NCI-H1436 treated with DMSO at 0.1 percent for 48 hours (cell line): Measurements from ENCODE around the gene PEX16.
"Not testable (repeated sequence)": the region's sequence is repeated elsewhere in the genome, so short reads cannot be mapped to it uniquely, and the experiment has no call there.

Experiments
- DNase-seq: peaks from one replicate; lab custom pipeline; 2025; lab: John Stamatoyannopoulos, UW

Gene PEX16

GRCh38 chr11:45918331-45918941 is 759 bp upstream of the PEX16 start:
- DNase-seq: no peak

DNA sequence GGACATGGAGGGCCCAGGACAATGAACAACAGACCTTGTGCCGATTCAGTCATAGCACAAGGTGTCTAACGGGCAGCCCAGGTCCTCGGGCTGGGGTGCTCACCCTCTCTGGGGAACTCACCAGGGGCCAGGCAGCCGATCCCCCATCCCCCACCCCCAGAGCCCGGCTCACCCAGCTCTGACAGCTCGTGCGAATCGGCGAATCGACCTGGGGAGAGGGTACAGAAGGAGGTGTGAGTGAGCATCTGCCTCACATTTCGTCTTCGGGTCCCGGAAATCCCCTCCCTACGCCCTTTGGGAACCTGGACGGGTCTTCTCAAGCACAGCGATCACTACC is 423 bp downstream of the PEX16 start:
- DNase-seq: no peak

GRCh38 chr11:45915446-45915845 is 2.2 kb downstream of the PEX16 start:
- no peak for DNase-seq

DNA sequence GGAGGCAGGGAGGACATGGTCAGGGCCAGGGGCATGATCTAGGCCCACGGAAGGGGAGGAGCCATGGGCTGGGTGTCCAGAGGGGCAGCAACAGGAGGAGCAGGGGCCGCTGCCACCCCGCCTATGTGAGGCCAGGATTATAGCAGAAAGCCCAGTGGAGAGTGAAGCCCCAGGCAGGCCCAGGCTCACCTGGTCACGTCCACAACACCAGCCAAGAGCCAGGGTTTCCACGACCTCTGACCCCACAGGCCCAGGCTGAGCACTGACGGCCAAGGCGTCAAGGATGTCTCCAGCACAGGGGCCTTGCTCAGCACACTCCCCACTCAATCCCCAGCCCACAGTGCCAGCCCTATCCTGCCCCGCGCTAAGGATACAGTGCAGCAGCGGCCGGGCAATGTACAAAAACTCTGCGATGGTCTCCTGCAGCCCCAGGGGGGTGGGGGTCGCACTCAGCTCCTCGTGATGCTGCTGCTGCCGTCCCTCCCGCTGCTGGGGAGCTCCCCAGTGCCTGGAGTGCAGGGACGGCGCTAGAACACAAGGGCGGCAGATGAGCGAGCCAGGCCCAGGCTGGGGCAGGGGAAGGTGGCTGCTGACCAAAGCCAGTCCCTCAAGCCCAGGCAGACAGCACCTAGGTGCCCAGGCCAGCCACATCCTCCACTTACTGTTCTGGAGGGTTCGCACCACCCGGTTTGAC is 3.6 kb downstream of the PEX16 start:
- DNase-seq: no peak

DNA sequence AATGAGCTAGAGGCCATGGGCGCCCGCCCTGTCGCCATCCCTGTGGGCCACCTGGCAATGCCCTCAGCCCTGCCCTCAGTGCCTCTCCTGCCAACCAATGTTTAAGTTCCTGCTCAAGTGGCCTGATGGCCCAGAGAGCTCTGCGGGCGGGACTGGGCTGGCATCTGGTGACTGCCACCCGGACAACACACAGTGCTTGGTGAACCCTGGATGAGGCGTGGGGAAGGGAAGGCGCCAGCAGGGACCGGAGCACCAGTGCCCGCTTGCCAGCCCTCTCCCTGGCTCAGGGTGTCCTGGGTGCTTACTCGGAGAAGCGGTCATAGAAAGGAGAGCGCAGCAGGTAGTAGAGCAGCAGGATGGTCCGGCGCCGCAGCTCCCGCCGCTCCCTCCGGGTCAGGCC is 4.2 kb downstream of the PEX16 start:
- no peak for DNase-seq

- no peak for DNase-seq
Measured at GRCh38 chr11:45910623-45911022, 7.1 kb downstream of the PEX16 start.

DNA sequence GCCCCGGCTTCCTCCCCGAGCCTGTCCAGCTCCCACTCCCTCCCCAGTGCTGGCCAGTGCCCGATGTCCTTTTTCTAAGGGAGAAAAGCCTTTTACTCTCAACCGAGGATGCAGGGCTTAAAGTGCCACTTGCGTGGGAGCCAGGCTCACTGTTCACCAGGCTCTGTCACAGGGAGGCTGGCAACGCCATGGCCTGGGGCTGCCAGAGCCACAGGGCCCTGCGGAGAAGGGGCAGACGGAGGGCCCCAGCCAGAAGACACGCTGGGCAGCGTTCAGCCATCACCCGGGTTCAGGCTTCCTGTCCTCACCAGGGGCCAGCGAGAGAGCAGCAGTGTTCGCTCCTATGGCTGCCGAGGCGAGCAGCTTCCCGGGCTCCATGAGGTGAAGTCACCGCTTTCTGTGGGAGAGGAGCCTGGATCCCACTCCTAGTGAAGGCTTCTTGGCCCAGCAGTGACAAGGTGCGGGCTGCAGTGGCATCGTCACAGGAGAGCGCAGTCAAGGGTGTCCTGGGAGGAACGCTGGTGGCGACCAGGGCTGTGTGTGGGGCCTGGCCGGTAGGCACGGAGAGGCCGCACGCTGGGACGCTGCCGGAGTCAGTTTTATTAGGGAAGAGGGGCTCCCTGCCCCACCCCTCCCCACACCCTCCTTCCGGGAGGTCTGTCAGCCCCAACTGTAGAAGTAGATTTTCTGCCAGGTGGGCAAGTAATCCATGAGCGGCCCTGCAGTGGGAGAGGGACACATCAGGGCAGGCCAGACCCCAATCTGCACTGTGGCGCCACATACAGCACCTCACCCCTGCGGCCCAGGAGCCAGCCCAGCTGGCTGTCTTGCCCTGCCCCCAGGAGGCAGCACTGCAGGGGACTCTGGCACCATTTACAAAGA is 7.8 kb downstream of the PEX16 start:
- DNase-seq: no peak

GRCh38 chr11:45907911-45908370 is 9.7 kb downstream of the PEX16 start:
- no peak for DNase-seq

GRCh38 chr11:45906965-45907611 is 10.6 kb downstream of the PEX16 start, which contains the start of gene FREY1:
Gene FREY1 (minus strand): TSS chr11:45907271. CDS start chr11:45907245, 26 bp downstream.
- DNase-seq: no peak

DNA sequence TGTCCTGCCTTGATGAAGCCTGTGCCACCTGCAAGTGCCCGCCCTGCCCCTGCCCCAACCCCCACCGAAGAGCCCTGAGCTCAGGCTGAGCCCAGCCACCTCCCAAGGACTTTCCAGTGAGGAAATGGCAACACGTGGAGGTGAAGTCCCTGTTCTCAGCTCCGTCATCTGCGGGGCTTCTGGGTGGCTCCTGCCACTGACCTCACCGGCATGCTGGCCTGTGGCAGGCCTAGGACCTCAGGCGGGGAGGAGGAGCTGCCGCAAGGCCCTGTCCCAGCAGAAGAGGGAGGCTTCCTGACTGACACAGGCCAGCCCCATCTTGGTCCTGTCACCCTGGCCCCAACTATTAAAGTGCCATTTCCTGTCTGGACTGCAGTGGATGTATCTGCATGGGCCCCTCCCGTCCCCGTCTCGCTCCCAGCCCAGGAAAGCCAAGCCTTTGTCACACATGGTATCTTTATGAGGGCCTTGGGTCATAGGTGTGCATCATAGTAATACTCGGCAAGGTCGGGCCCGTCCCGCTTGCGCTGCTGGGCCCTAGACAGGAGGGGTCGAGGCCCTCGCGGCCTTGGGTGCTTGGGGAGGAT is 11.5 kb downstream of the PEX16 start:
- DNase-seq: no peak

DNA sequence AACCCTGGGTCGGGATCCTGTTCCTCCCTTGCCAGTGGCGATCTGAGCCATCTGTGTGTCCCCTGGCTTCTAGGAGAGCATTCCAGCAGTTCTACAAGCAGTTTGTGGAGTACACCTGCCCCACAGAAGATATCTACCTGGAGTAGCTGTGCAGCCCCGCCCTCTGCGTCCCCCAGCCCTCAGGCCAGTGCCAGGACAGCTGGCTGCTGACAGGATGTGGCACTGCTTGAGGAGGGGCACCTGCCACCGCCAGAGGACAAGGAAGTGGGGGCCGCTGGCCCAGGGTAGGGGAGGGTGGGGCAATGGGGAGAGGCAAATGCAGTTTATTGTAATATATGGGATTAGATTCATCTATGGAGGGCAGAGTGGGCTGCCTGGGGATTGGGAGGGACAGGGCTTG is 12.1 kb downstream of the PEX16 start:
- DNase-seq: not testable (repeated sequence)

DNA sequence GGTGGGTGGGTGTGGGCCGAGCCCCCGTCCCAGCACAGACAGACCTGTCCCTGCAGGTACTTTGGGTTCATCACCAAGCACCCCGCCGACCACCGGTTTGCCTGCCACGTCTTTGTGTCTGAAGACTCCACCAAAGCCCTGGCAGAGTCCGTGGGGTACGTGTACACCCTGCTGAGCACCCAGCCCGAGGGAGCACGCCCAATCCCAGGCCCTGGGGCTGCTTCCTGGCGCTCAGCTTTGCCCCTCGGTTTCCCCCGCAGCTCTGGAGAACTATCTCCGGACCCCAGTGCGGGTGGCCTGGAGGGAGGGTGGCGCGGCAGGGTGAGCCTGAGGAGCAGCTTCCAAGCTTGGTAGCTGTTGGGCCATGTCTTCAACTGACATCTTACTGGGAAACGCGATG is 12.6 kb downstream of the PEX16 start:
- no peak for DNase-seq

DNA sequence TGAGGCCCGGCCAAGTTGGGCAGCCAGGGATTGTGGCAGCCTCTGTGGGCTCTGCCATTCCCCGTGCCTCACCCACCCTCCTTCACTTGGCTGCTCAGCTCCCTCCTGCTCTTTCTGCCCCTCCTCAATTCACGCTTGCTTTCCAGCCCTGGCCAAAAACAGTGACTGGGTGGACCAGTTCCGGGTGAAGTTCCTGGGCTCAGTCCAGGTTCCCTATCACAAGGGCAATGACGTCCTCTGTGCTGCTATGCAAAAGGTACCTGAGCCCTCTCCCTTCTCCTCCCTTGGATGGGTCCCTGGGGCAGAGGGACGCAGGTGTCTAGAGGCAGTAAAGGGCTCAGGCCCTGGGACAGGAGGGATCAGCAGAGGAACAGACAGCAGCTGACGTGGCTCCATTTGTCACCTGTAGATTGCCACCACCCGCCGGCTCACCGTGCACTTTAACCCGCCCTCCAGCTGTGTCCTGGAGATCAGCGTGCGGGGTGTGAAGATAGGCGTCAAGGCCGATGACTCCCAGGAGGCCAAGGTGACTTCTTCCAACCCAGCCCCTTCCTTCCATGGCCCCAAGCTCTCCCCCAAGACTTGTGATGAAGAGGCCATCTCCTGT is 13.3 kb downstream of the PEX16 start:
- no peak for DNase-seq

DNA sequence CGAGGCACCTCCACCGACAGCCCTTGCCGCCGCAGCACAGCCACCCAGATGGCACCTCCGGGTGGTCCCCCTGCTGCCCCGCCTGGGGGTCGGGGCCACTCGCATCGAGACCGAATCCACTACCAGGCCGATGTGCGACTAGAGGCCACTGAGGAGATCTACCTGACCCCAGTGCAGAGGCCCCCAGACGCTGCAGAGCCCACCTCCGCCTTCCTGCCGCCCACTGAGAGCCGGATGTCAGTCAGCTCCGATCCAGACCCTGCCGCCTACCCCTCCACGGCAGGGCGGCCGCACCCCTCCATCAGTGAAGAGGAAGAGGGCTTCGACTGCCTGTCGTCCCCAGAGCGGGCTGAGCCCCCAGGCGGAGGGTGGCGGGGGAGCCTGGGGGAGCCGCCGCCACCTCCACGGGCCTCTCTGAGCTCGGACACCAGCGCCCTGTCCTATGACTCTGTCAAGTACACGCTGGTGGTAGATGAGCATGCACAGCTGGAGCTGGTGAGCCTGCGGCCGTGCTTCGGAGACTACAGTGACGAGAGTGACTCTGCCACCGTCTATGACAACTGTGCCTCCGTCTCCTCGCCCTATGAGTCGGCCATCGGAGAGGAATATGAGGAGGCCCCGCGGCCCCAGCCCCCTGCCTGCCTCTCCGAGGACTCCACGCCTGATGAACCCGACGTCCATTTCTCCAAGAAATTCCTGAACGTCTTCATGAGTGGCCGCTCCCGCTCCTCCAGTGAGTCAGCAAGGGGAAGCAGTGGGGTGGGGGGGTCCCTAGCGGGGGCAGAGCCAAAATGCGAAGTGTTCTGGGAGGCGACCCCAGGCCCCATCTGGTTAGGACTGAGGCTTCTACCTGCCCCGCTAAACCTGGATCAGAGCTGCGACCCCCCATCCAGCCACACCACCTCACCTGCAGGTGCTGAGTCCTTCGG is 15.0 kb downstream of the PEX16 start:
- DNase-seq: no peak

DNA sequence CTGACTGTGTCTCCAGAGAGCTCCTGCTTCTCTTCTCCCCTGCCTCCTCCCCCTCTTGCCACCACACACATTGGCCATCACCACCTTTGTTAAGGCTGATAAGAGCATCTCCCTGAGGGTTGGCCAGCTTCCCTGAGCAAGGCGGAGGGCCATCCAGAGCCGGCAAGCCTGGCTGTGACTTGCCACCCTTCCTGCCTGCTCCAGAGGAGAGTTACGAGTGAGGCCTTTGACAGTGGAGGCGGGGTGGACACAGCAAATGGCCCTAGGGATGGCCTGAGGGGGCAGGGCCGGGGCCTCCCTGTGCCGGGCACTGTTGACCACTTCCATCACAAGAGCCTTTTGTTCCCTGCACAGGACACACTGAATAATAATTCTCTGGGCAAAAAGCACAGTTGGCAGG is 16.1 kb downstream of the PEX16 start:
- DNase-seq: no peak

- DNase-seq: no peak
Measured at GRCh38 chr11:45900916-45901617, 16.6 kb downstream of the PEX16 start.

GRCh38 chr11:45900175-45900800 is 17.4 kb downstream of the PEX16 start:
- DNase-seq: not testable (repeated sequence)

GRCh38 chr11:45899448-45900174 is 18.1 kb downstream of the PEX16 start:
- DNase-seq: peak; percentile 55

DNA sequence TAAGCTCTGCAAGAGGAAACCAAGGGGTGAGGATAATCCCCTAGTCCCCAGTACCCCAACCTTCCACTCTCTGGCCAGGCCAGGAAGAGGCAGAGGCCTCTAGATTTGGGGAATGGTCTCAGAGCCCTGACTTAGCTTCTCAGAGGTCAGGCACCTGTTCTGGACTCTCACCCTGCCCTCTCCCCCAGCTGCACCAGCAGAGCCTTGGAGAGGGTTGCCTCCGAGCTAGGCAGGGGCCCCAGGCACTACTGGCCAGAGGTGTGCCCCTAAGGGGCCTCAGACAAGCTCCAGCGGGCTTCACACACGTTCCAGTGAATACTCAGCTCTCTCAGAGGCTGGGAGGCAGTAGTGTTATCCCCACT is 18.6 kb downstream of the PEX16 start:
- no peak for DNase-seq
